DOHH2 (cell line): ENCODE data around the gene TP53I13.

Experiments used
- H3F3A ChIP-seq: fragments of 200-600 bp; sonication (generic), shearing (Covaris generic); 2 replicates; pipeline ENCODE4 v1.6.0; 2016; ENCODE audit warnings: antibody characterized with exemption, mild to moderate bottlenecking; ENCODE audit not compliant: control insufficient read depth, insufficient read depth
- H3K27ac ChIP-seq: fragments of 200-600 bp; sonication (generic); 2 replicates; pipeline ENCODE4 v1.5.1; 2014; ENCODE audit warnings: low read depth, mild to moderate bottlenecking, low read length, moderate library complexity
- H3K27me3 ChIP-seq: fragments of 200-600 bp; sonication (generic); 2 replicates; pipeline ENCODE4 v1.6.1; 2014; ENCODE audit warnings: mild to moderate bottlenecking, low read length, mixed read lengths; ENCODE audit not compliant: control insufficient read depth
- H3K36me3 ChIP-seq: fragments of 200-600 bp; sonication (generic); 2 replicates; pipeline ENCODE4 v1.6.1; 2014; ENCODE audit warnings: mild to moderate bottlenecking, low read length, moderate library complexity, mixed read lengths; ENCODE audit not compliant: control insufficient read depth
- H3K4me1 ChIP-seq: fragments of 200-600 bp; sonication (generic); 2 replicates; pipeline ENCODE4 v1.6.1; 2014; ENCODE audit warnings: mild to moderate bottlenecking, low read length, mixed read lengths; ENCODE audit not compliant: control insufficient read depth
- H3K4me2 ChIP-seq: fragments of 200-600 bp; sonication (generic); 2 replicates; pipeline ENCODE4 v1.6.0; 2014; ENCODE audit warnings: mild to moderate bottlenecking, low read length, moderate library complexity
- H3K4me3 ChIP-seq: fragments of 200-600 bp; sonication (generic); 2 replicates; pipeline ENCODE4 v1.5.1; 2014; ENCODE audit warnings: mild to moderate bottlenecking, low read length, mixed read lengths
- H3K79me2 ChIP-seq: fragments of 200-600 bp; sonication (generic); 2 replicates; pipeline ENCODE4 v1.6.1; 2014; ENCODE audit warnings: mild to moderate bottlenecking, low read length, mixed read lengths; ENCODE audit not compliant: control insufficient read depth
- H3K9me2 ChIP-seq: fragments of 200-600 bp; sonication (generic); replicated peaks from 2 replicates; pipeline ENCODE4 v1.6.1; 2014; ENCODE audit warnings: mild to moderate bottlenecking, low read length, mixed read lengths; ENCODE audit not compliant: control insufficient read depth
- H3K9me3 ChIP-seq: fragments of 200-600 bp; sonication (generic); 2 replicates; pipeline ENCODE4 v1.6.1; 2014; ENCODE audit warnings: antibody characterized with exemption, low read length, mixed read lengths; ENCODE audit not compliant: control insufficient read depth, insufficient read depth
- H4K20me1 ChIP-seq: fragments of 200-600 bp; sonication (generic); 2 replicates; pipeline ENCODE4 v1.6.0; 2014; ENCODE audit warnings: low read depth, mild to moderate bottlenecking, antibody characterized with exemption, low read length, moderate library complexity; ENCODE audit not compliant: control insufficient read depth, insufficient read depth
- EZH2phosphoT487 ChIP-seq: fragments of 200-600 bp; sonication (generic); IDR thresholded peaks from 2 replicates; pipeline ENCODE4 v1.6.1; 2017; ENCODE audit warnings: borderline replicate concordance, mild to moderate bottlenecking, antibody characterized with exemption, low read length, moderate library complexity, mixed read lengths
- TF ChIP-seq, protein P1 (sequence below): fragments of 200-600 bp; sonication (generic); IDR thresholded peaks from one replicate; pipeline ENCODE4 v1.5.1; 2014; ENCODE audit warnings: antibody characterized with exemption, mild to moderate bottlenecking, low read depth, low read length; ENCODE audit not compliant: poor library complexity, severe bottlenecking

The TP53I13 gene

DNA sequence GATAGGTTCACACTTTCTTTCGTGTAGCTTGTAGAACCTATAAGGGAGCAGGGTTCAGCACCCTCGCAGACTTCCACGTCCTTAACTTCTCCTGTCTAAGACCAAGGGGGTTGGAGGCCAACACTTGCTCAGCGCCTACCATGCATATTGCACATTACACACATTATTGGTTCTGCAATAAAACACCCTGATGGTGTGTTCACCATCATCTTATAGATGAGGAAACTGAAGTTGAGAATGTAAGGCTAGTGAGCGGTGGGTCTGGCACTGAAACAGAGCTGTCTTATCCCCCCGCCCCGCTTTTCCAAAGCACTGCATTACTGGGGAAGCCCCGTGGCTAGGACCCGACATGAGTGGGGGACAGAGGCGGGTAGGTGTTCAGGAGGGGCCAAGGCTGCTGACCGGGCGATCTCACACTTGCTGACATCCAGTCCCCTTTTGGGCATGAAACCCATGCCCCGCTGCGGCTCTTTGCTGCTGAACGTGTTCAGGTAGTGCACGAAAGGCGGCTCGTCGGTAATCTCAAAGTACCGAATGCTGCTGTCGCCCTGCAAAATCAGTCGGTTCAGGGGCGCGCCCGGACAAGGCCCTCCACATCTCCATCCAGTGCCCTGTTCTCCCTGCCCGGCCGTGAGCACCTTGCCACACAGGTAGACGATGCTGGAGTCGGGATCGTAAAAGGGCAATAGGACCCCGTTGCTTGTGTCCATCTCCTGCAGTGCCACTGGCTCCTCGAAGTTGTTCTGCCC lies 48.0 kb downstream of the TP53I13 start:
- Histone ChIP-seq H3K9me2 (no peaks in the 10 kb centered on the region), H4K20me1 (peaks cover 17% of the 10 kb centered on the region), H3K79me2 (no peaks in the 10 kb centered on the region), H3K27ac (no peak overlapping the region), H3K4me3 (peak overlapping the region; percentile 70), H3K4me1 (peaks cover 50% of the 10 kb centered on the region), H3K36me3 (peaks cover 4% of the 10 kb centered on the region; the same call in 1 of the 2 replicates), H3K27me3 (peaks cover 13% of the 10 kb centered on the region), H3K9me3 (no peaks in the 10 kb centered on the region), H3K4me2 (peak overlapping the region; percentile 78), H3F3A (peaks cover 3% of the 10 kb centered on the region)
- TF ChIP-seq EZH2phosphoT487: 0 out of 2 replicates have a peak, but pooled peaks have one; percentile 15
- TF ChIP-seq, protein P1, sequence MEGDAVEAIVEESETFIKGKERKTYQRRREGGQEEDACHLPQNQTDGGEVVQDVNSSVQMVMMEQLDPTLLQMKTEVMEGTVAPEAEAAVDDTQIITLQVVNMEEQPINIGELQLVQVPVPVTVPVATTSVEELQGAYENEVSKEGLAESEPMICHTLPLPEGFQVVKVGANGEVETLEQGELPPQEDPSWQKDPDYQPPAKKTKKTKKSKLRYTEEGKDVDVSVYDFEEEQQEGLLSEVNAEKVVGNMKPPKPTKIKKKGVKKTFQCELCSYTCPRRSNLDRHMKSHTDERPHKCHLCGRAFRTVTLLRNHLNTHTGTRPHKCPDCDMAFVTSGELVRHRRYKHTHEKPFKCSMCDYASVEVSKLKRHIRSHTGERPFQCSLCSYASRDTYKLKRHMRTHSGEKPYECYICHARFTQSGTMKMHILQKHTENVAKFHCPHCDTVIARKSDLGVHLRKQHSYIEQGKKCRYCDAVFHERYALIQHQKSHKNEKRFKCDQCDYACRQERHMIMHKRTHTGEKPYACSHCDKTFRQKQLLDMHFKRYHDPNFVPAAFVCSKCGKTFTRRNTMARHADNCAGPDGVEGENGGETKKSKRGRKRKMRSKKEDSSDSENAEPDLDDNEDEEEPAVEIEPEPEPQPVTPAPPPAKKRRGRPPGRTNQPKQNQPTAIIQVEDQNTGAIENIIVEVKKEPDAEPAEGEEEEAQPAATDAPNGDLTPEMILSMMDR: no peak

DNA sequence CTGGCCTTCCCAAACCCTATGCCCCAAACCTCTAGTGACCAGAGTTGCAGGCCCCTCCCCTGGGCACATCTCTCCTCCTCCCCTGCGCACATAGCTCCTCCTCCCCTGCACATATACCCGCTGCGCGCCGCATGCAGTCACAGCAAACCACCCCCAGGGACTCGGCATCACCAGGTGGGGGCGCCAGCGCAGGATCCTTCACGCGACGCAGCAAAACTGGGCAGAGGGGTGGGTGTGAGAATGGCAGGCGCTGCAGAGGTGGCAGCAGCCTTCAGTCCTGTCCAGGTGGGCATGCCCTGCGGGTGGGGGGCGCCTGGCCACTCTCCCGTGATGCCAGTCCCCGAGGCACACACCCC lies 48.6 kb downstream of the TP53I13 start:
- H4K20me1 ChIP-seq: peaks cover 17% of the 10 kb centered on the region
- no peaks in the 10 kb centered on the region for H3K79me2 ChIP-seq
- peaks cover 55% of the 10 kb centered on the region for H3K4me1 ChIP-seq
- H3K36me3 ChIP-seq: peaks cover 4% of the 10 kb centered on the region; the same call in 1 of the 2 replicates
- H3K9me2 ChIP-seq: no peaks in the 10 kb centered on the region
- H3F3A ChIP-seq: peaks cover 3% of the 10 kb centered on the region
- no peaks in the 10 kb centered on the region for H3K9me3 ChIP-seq
- H3K4me3 ChIP-seq: peak overlapping the region; percentile 69
- H3K4me2 ChIP-seq: peak overlapping the region; percentile 78
- H3K27me3 ChIP-seq: peaks cover 13% of the 10 kb centered on the region
- H3K27ac ChIP-seq: peak overlapping the region; percentile 44; the same call in 1 of the 2 replicates
- TF ChIP-seq, protein P1: peak; percentile 95
- no peak for TF ChIP-seq EZH2phosphoT487

DNA sequence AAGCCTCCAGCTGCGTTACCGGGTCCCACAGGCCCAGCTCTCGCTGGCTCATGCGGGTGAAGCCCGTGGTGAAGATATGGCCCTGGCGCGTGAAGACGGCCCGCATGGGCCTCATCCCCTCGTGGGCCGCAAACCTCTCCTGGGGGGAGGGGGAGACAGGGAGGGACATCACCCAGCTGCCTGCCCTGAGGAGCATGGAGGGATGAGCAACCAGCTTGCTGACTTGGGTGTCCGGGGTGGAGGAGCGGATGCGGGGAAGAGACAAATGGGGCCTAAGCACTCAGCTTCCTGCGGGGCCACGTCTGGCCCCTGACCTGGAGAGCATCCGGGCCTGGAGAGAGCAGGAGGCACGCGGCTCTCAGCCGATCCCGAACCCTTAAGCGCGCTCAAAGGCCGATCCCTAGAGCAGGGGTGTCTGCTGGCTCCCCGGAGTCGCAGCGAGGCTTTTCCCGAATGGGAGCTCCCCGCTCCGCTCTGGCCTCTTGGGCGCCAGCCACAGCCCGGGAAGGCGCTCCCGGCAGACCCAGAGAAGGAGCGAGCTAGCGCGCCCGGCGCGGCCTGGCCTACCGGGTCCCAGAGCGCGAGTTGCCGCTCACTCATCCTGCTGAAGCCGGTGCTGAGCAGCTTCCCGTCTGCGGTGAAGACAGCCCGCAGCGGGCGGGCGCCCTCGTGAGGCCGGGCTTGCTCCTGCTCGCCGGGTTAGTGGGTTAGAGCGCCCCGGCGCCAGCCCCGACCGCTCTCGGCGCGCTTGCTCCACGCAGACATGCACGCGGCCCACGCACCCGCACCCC lies 49.2 kb downstream of the TP53I13 start:
- Histone ChIP-seq H3K27me3 (peaks cover 13% of the 10 kb centered on the region), H3K36me3 (peaks cover 4% of the 10 kb centered on the region; the same call in 1 of the 2 replicates), H3K4me3 (peak overlapping the region; percentile 69), H3F3A (peaks cover 3% of the 10 kb centered on the region), H4K20me1 (peaks cover 17% of the 10 kb centered on the region), H3K4me2 (peak overlapping the region; percentile 78), H3K9me2 (no peaks in the 10 kb centered on the region), H3K4me1 (peaks cover 60% of the 10 kb centered on the region), H3K9me3 (no peaks in the 10 kb centered on the region), H3K27ac (peak overlapping the region; percentile 44), H3K79me2 (no peaks in the 10 kb centered on the region)
- no peak for TF ChIP-seq EZH2phosphoT487
- TF ChIP-seq, protein P1: peak; percentile 81
